H1 (cell line): Measurements from ENCODE around the gene MVD. TPM values are rescaled to one million over a fixed set of nuclear protein-coding genes. Genes with fewer than 3 reads are reported as not detected.

Experiments
- CTCF ChIA-PET: fragments of 300-600 bp; sonication (Branson Sonifier 250); formaldehyde crosslinking; loops from one replicate; lab custom pipeline; 2021; ENCODE audit not compliant: partially characterized antibody; lab: Charles Lee
- POLR2A ChIA-PET: fragments of 300-600 bp; sonication (Branson Sonifier 250); formaldehyde crosslinking; loops from one replicate; lab custom pipeline; 2021; ENCODE audit warnings: inconsistent platforms; ENCODE audit not compliant: partially characterized antibody; lab: Charles Lee
- DNase-seq, 2 experiments: peaks; one replicate each; pipeline versions ENCODE4 v3.0.0 to v3.0.0-alpha.2; 2010 to 2022; ENCODE audit warnings: low spot score in 2 of 2, low read depth in 1 of 2, mixed read lengths in 1 of 2
- FAIRE-seq: peaks from 2 replicates; lab custom pipeline; 2011; peaks lifted over from hg19 to GRCh38; lab: Jason Lieb, UNC
- H2AFZ ChIP-seq: 2 replicates; pipeline ENCODE4 v1.8.1; 2012; ENCODE audit warnings: low read length, inconsistent platforms
- H2AK5ac ChIP-seq: 2 replicates; pipeline ENCODE4 v1.6.1; 2013; ENCODE audit warnings: low read depth, low read length
- H2BK120ac ChIP-seq: replicated peaks from 2 replicates; pipeline ENCODE3; 2013; ENCODE audit warnings: low read depth, low read length, inconsistent platforms
- H2BK12ac ChIP-seq: 2 replicates; pipeline ENCODE4 v1.6.1; 2013; ENCODE audit warnings: low read depth, low read length
- H2BK15ac ChIP-seq: 2 replicates; pipeline ENCODE4 v1.6.1; 2013; ENCODE audit warnings: low read length
- H2BK20ac ChIP-seq: 2 replicates; pipeline ENCODE4 v1.6.1; 2013; ENCODE audit warnings: low read length
- H2BK5ac ChIP-seq: 2 replicates; pipeline ENCODE4 v1.6.1; 2013; ENCODE audit warnings: low read depth, low read length
- H3K14ac ChIP-seq: 2 replicates; pipeline ENCODE4 v1.6.1; 2013; ENCODE audit warnings: inconsistent platforms; ENCODE audit not compliant: insufficient read length
- H3K18ac ChIP-seq: 2 replicates; pipeline ENCODE4 v1.6.1; 2013; ENCODE audit warnings: low read length; ENCODE audit errors: extremely low read depth
- H3K23ac ChIP-seq: 2 replicates; pipeline ENCODE4 v1.6.1; 2013; ENCODE audit warnings: inconsistent platforms; ENCODE audit not compliant: insufficient read length
- H3K23me2 ChIP-seq: 2 replicates; pipeline ENCODE4 v1.6.1; 2013; ENCODE audit warnings: low read depth, low read length
- H3K27ac ChIP-seq: 2 replicates; pipeline ENCODE4 v1.6.1; 2011; ENCODE audit warnings: low read depth, low read length, inconsistent platforms
- H3K27me3 ChIP-seq, 4 experiments: replicated peaks in 1 of 4; 1 replicate in 1 of 4; 2 replicates in 3 of 4; pipeline versions ENCODE4 v1.6.1 to v1.8.1; 2011 to 2013; ENCODE audit warnings: low read length in 3 of 4, mild to moderate bottlenecking in 3 of 4, inconsistent platforms in 2 of 4, mixed read lengths in 2 of 4, moderate library complexity in 1 of 4; ENCODE audit not compliant: control insufficient read depth in 3 of 4, insufficient read depth in 3 of 4; ENCODE audit errors: extremely low read depth in 1 of 4
- H3K36me3 ChIP-seq, 4 experiments: 2 replicates each; pipeline versions ENCODE4 v1.6.1 to v1.8.1; 2011 to 2013; ENCODE audit warnings: mild to moderate bottlenecking in 4 of 4, low read length in 3 of 4, moderate library complexity in 2 of 4, control low read depth in 1 of 4, inconsistent platforms in 1 of 4; ENCODE audit not compliant: insufficient read depth in 4 of 4, control insufficient read depth in 2 of 4
- H3K4ac ChIP-seq: replicated peaks from 2 replicates; pipeline ENCODE3; 2013; ENCODE audit warnings: low read length, low read depth, mixed read lengths, inconsistent platforms; ENCODE audit not compliant: insufficient read length
- H3K4me1 ChIP-seq, 4 experiments: replicated peaks in 1 of 4; 1 replicate in 1 of 4; 2 replicates in 3 of 4; pipeline versions ENCODE4 v1.6.1 to v1.8.1; 2011 to 2013; ENCODE audit warnings: low read length in 3 of 4, inconsistent platforms in 2 of 4, mixed read lengths in 1 of 4; ENCODE audit not compliant: insufficient read depth in 4 of 4, control insufficient read depth in 3 of 4
- H3K4me2 ChIP-seq, 2 experiments: 2 replicates each; pipeline versions ENCODE4 v1.6.1 to v1.8.1; 2011 to 2013; ENCODE audit warnings: low read depth in 2 of 2, low read length in 2 of 2, control low read depth in 1 of 2, inconsistent platforms in 1 of 2, mild to moderate bottlenecking in 1 of 2; ENCODE audit not compliant: insufficient read depth in 1 of 2
- H3K4me3 ChIP-seq, 4 experiments: fragments of 200-600, 300-600 bp in 1 of 4; sonication (generic), shearing (Covaris generic), sonication (Bioruptor Twin) in 1 of 4; 2 replicates each; pipeline versions ENCODE4 v1.5.1 to v1.8.1; 2011 to 2016; ENCODE audit warnings: low read length in 4 of 4, low read depth in 3 of 4, control low read depth in 2 of 4, inconsistent platforms in 2 of 4, mild to moderate bottlenecking in 2 of 4, mixed read lengths in 1 of 4, moderate library complexity in 1 of 4; ENCODE audit not compliant: insufficient read depth in 2 of 4; ENCODE audit errors: extremely low read depth in 1 of 4
- H3K56ac ChIP-seq: replicated peaks from 2 replicates; pipeline ENCODE3; 2013; ENCODE audit warnings: low read depth, mild to moderate bottlenecking, mixed read lengths, low read length, inconsistent platforms; ENCODE audit not compliant: insufficient read length
- H3K79me1 ChIP-seq: 2 replicates; pipeline ENCODE4 v1.6.1; 2013; ENCODE audit warnings: low read depth, low read length, control low read depth
- H3K79me2 ChIP-seq, 2 experiments: 2 replicates each; pipeline versions ENCODE4 v1.6.1 to v1.8.1; 2012 to 2013; ENCODE audit warnings: low read length in 2 of 2, mild to moderate bottlenecking in 2 of 2, inconsistent platforms in 1 of 2; ENCODE audit not compliant: insufficient read depth in 2 of 2, control insufficient read depth in 1 of 2
- H3K9ac ChIP-seq, 4 experiments: replicated peaks in 1 of 4; 1 replicate in 1 of 4; 2 replicates in 3 of 4; pipeline versions ENCODE4 v1.6.1 to v1.8.1; 2011 to 2013; ENCODE audit warnings: low read depth in 3 of 4, low read length in 3 of 4, control low read depth in 2 of 4, mild to moderate bottlenecking in 2 of 4, moderate library complexity in 2 of 4, inconsistent platforms in 1 of 4; ENCODE audit errors: extremely low read depth in 1 of 4
- H3K9me3 ChIP-seq, 2 experiments: 2 replicates each; pipeline versions ENCODE4 v1.6.1 to v1.8.1; 2012 to 2013; ENCODE audit warnings: mild to moderate bottlenecking in 2 of 2, moderate library complexity in 2 of 2, control low read depth in 1 of 2, inconsistent platforms in 1 of 2, low read depth in 1 of 2, low read length in 1 of 2, mixed read lengths in 1 of 2; ENCODE audit not compliant: insufficient read depth in 2 of 2
- H4K20me1 ChIP-seq, 2 experiments: replicated peaks in 1 of 2; 2 replicates each; pipeline versions ENCODE3 to v1.8.1; 2011 to 2013; ENCODE audit warnings: inconsistent platforms in 2 of 2, low read length in 2 of 2, mild to moderate bottlenecking in 1 of 2; ENCODE audit not compliant: insufficient read depth in 2 of 2, control insufficient read depth in 1 of 2
- H4K5ac ChIP-seq: 2 replicates; pipeline ENCODE4 v1.6.1; 2013; ENCODE audit warnings: low read length, low read depth, mixed read lengths, inconsistent platforms; ENCODE audit not compliant: insufficient read length
- H4K8ac ChIP-seq: 2 replicates; pipeline ENCODE4 v1.8.0; 2013; ENCODE audit warnings: mild to moderate bottlenecking, moderate library complexity, low read length, inconsistent platforms; ENCODE audit not compliant: insufficient read depth; ENCODE audit errors: extremely low read depth
- H4K91ac ChIP-seq: replicated peaks from 2 replicates; pipeline ENCODE3; 2013; ENCODE audit warnings: low read length, mixed read lengths, inconsistent platforms; ENCODE audit not compliant: insufficient read length
- EGR1 ChIP-seq: IDR thresholded peaks from 2 replicates; pipeline ENCODE4 v1.6.1; 2011; ENCODE audit warnings: low read depth, low read length, borderline replicate concordance
- KDM5A ChIP-seq: fragments of 200-600 bp; IDR thresholded peaks from 2 replicates; pipeline ENCODE4 v1.7.1; 2012; ENCODE audit warnings: mild to moderate bottlenecking, low read length, inconsistent platforms, mixed read lengths
- PHF8 ChIP-seq: fragments of 200-600 bp; sonication (generic); conservative IDR thresholded peaks from 2 replicates; pipeline ENCODE4 v1.7.1; 2012; ENCODE audit warnings: low read depth, mild to moderate bottlenecking, inconsistent platforms, low read length, moderate library complexity
- POLR2A ChIP-seq, 2 experiments: IDR thresholded peaks; 1 replicate in 1 of 2; 2 replicates in 1 of 2; pipeline ENCODE4 v1.6.1; 2011; ENCODE audit warnings: low read depth in 2 of 2, low read length in 2 of 2, mild to moderate bottlenecking in 2 of 2; ENCODE audit errors: control extremely low read depth in 1 of 2
- POLR2AphosphoS5 ChIP-seq: IDR thresholded peaks from 2 replicates; pipeline ENCODE4 v1.6.1; 2011; ENCODE audit warnings: low read depth, low read length
- POU5F1 ChIP-seq: IDR thresholded peaks from 2 replicates; pipeline ENCODE4 v1.6.1; 2011; ENCODE audit warnings: low read depth, mild to moderate bottlenecking, low read length, moderate library complexity
- RAD21 ChIP-seq, 2 experiments: IDR thresholded peaks in 1 of 2; conservative IDR thresholded peaks in 1 of 2; 2 replicates each; pipeline ENCODE4 v1.6.1; 2011; ENCODE audit warnings: low read depth in 2 of 2, low read length in 2 of 2, improper control_type of control experiment in 1 of 2, inconsistent platforms in 1 of 2, mild to moderate bottlenecking in 1 of 2, moderate library complexity in 1 of 2
- SAP30 ChIP-seq: fragments of 300-600 bp; sonication (generic); IDR thresholded peaks from 2 replicates; pipeline ENCODE4 v1.7.1; 2012; ENCODE audit warnings: low read length, moderate library complexity, mild to moderate bottlenecking, inconsistent platforms; ENCODE audit not compliant: insufficient read depth, insufficient replicate concordance
- WGBS, 2 experiments: shearing (Covaris generic) in 1 of 2; methylation state at CpG; one replicate each; pipeline versions ENCODE4 v1.1.6 to v1.1.7; 2013 to 2015; ENCODE audit warnings: low lambda C conversion rate in 2 of 2, mixed read lengths in 2 of 2, inconsistent platforms in 1 of 2, low coverage in 1 of 2, missing lambda C conversion rate in 1 of 2; ENCODE audit not compliant: insufficient replicate concordance in 2 of 2, insufficient coverage in 1 of 2, insufficient read length in 1 of 2; ENCODE audit errors: extremely low coverage in 1 of 2, missing lambda C conversion rate in 1 of 2; 5-methylcytosine and 5-hydroxymethylcytosine counted together
- polyA plus RNA-seq, 7 experiments: library from polyadenylated mRNA; depleted of rRNA in 3 of 7; stranded (reverse) in 5 of 7; unstranded in 2 of 7; fragments of >200 nt in 5 of 7; fragments of 200-250 nt in 2 of 7; gene quantifications; 1 replicate in 5 of 7; 2 replicates in 1 of 7; 4 replicates in 1 of 7; pipeline versions ENCODE4 v1.2.1 to v1.2.3, GENCODE V29; 2011 to 2013; ENCODE audit warnings: missing spikeins in 2 of 7, mixed read lengths in 2 of 7
- total RNA-seq: library from RNA; stranded (reverse); fragmentation: NEBNext Ultra II Directional; extraction: Animal tissue kit (Norgen Biotek cat#: 25700); gene quantifications from 2 replicates; pipeline ENCODE4 v1.2.1, GENCODE V29; 2021
- TF ChIP-seq, protein P1 (sequence below): IDR thresholded peaks from 2 replicates; pipeline ENCODE4 v1.6.1; 2011; ENCODE audit warnings: low read depth, mild to moderate bottlenecking, low read length; ENCODE audit not compliant: insufficient read depth
- TF ChIP-seq, protein P2 (sequence below), 3 experiments: IDR thresholded peaks; 1 replicate in 2 of 3; 2 replicates in 1 of 3; pipeline versions ENCODE4 v1.5.1 to v1.6.1; 2011; ENCODE audit warnings: low read length in 3 of 3, mild to moderate bottlenecking in 3 of 3, inconsistent platforms in 2 of 3, low read depth in 1 of 3, moderate library complexity in 1 of 3; ENCODE audit not compliant: insufficient read depth in 1 of 3; ENCODE audit errors: control extremely low read depth in 1 of 3

MVD gene
- total and polyA plus RNA-seq, 2 of the 8 experiments (the other 6 are each of a cell fraction or from before 2014, with no cell fraction given), result 47.2 to 77.3 TPM

DNA sequence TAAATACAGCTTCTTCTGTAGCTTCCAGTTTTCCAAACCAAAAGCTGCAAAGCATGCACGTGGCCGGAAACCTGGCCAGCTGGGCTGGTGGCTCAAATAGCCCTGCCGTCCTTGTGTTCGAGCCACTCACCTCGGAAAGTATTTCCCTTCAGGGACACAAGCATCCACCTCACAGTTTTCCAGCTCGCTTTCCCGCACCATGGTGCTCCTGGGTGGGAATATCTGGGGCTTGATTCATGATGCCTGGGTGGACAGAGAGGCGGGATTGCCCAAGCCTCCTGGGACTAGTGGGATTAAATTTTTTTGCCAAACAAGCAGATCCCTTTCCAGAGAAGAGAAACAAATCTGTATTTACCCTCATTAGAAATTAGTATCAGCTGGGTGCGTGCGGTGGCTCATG lies 7.1 kb upstream of the MVD start:
- ChIA-PET CTCF (interaction anchor here (3.4 to 9.7 kb wide), 4 partner anchors 11 to 33 kb away, joined by 12 to 87 read pairs (median 35); partner anchors contain the start of gene SNAI3), POLR2A (interaction anchor here (1.2 to 4.2 kb wide), 2 partner anchors 15 to 31 kb away, joined by 4 to 13 read pairs; partner anchors contain the start of gene IL17C)
- FAIRE-seq, result no peak
- Histone ChIP-seq H4K20me1 (peaks cover 0 to 2% of the 10 kb centered on the region in 2 experiments), H4K5ac (no peak overlapping the region), H4K8ac (no peak overlapping the region), H4K91ac (no peak overlapping the region), H3K18ac (no peak overlapping the region), H2AK5ac (no peak overlapping the region), H2AFZ (no peak overlapping the region), H3K27ac (no peak overlapping the region), H3K9ac (no peak overlapping the region), H2BK120ac (no peak overlapping the region), H3K36me3 (no peaks in the 10 kb centered on the region), H3K4me1 (peaks cover 0 to 5% (median 3%) of the 10 kb centered on the region in 4 experiments; a peak in 4 of 7 replicates), H2BK12ac (no peak overlapping the region), H3K56ac (no peak overlapping the region), H3K4ac (no peak overlapping the region), H3K79me2 (0 out of 4 replicates have a peak, but pooled peaks cover 0 to 2% of the 10 kb centered on the region in 2 experiments), H3K27me3 (no peaks in the 10 kb centered on the region), H3K14ac (no peak overlapping the region), H3K79me1 (no peaks in the 10 kb centered on the region), H2BK20ac (no peak overlapping the region), H3K4me2 (no peak overlapping the region), H3K23ac (no peak overlapping the region), H3K9me3 (no peaks in the 10 kb centered on the region), H2BK15ac (no peak overlapping the region), H2BK5ac (no peak overlapping the region), H3K4me3 (no peak overlapping the region), H3K23me2 (no peaks in the 10 kb centered on the region)
- no peak for DNase-seq
- 91% methylated on average over 10 of the region's 10 CpGs; no CpG with 5 or more reads in 1 of the 2 experiments for WGBS, 2 experiments
- TF ChIP-seq EGR1 (no peak), POLR2A (IDR thresholded peaks at IDR 0.05; ENCODE audit: control extremely low read depth in 1 of 2, low read depth in 2 of 2, low read length in 2 of 2) (no peak), POLR2AphosphoS5 (no peak), RAD21 (IDR thresholded peaks at IDR 0.05 in 1 of 2, conservative IDR thresholded peaks at IDR 0.05 in 1 of 2; ENCODE audit: low read depth in 2 of 2, low read length in 2 of 2) (no peak), POU5F1 (no peak), KDM5A (no peak), SAP30 (no peak), PHF8 (no peak)
- TF ChIP-seq, protein P1, sequence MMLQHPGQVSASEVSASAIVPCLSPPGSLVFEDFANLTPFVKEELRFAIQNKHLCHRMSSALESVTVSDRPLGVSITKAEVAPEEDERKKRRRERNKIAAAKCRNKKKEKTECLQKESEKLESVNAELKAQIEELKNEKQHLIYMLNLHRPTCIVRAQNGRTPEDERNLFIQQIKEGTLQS, result no peak
- TF ChIP-seq, protein P2, sequence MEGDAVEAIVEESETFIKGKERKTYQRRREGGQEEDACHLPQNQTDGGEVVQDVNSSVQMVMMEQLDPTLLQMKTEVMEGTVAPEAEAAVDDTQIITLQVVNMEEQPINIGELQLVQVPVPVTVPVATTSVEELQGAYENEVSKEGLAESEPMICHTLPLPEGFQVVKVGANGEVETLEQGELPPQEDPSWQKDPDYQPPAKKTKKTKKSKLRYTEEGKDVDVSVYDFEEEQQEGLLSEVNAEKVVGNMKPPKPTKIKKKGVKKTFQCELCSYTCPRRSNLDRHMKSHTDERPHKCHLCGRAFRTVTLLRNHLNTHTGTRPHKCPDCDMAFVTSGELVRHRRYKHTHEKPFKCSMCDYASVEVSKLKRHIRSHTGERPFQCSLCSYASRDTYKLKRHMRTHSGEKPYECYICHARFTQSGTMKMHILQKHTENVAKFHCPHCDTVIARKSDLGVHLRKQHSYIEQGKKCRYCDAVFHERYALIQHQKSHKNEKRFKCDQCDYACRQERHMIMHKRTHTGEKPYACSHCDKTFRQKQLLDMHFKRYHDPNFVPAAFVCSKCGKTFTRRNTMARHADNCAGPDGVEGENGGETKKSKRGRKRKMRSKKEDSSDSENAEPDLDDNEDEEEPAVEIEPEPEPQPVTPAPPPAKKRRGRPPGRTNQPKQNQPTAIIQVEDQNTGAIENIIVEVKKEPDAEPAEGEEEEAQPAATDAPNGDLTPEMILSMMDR (IDR thresholded peaks at IDR 0.05; ENCODE audit: control extremely low read depth in 1 of 3, insufficient read depth in 1 of 3, low read depth in 1 of 3, low read length in 3 of 3), result no peak
